HepG2 (cell line): ENCODE data around the gene SLC29A3. TPM values are rescaled to one million over a fixed set of nuclear protein-coding genes. Genes with fewer than 3 reads are reported as not detected.

Source experiments
- ATF1 ChIP-seq: IDR thresholded peaks from 2 replicates; pipeline ENCODE4 v1.6.1; 2016; ENCODE audit warnings: mild to moderate bottlenecking, control low read depth
- MTF2 ChIP-seq: sonication (generic); formaldehyde crosslinking; IDR thresholded peaks from 2 replicates; pipeline ENCODE4 v1.5.0; 2020; ENCODE audit warnings: missing genetic modification reagents, borderline replicate concordance
- RXRB ChIP-seq: IDR thresholded peaks from 2 replicates; pipeline ENCODE4 v1.6.1; 2016; ENCODE audit warnings: borderline replicate concordance, missing genetic modification reagents, missing compliant biosample characterization
- SIN3B ChIP-seq: fragments of 150-350 bp; IDR thresholded peaks from 2 replicates; pipeline ENCODE4 v1.6.1; 2014; ENCODE audit warnings: low read length
- STAG1 ChIP-seq: sonication (generic); formaldehyde crosslinking; IDR thresholded peaks from 2 replicates; pipeline ENCODE4 v1.4.0; 2020; ENCODE audit warnings: missing genetic modification reagents
- TCF7 ChIP-seq: sonication (generic); IDR thresholded peaks from 2 replicates; pipeline ENCODE4 v1.6.1; 2016; ENCODE audit warnings: antibody characterized with exemption, low read depth
- THYN1 ChIP-seq: sonication (generic); formaldehyde crosslinking; IDR thresholded peaks from 2 replicates; pipeline ENCODE4 v1.8.1; 2023; ENCODE audit warnings: low read depth, mild to moderate bottlenecking, moderate library complexity, missing genetic modification reagents, borderline replicate concordance
- TOPORS ChIP-seq: sonication (generic); formaldehyde crosslinking; IDR thresholded peaks from 2 replicates; pipeline ENCODE4 v1.8.0; 2023; ENCODE audit warnings: mild to moderate bottlenecking, missing genetic modification reagents
- ZNF569 ChIP-seq: sonication (generic); formaldehyde crosslinking; IDR thresholded peaks from 2 replicates; pipeline ENCODE4 v1.5.0; 2020; ENCODE audit warnings: mild to moderate bottlenecking, missing genetic modification reagents, moderate library complexity, borderline replicate concordance
- polyA plus RNA-seq, 8 experiments: library from polyadenylated mRNA; depleted of rRNA in 3 of 8; stranded (reverse) in 7 of 8; unstranded in 1 of 8; fragments of >200 nt; fragmentation: Illumina TruSeq in 4 of 8; extraction: Trizol in 4 of 8; gene quantifications; 2 replicates each; pipeline versions ENCODE4 v1.2.1 to v1.2.3, GENCODE V29; 2011 to 2016; ENCODE audit warnings: low read depth in 4 of 8, missing spikeins in 1 of 8, mixed read lengths in 1 of 8; ENCODE audit not compliant: insufficient read depth in 1 of 8
- total RNA-seq, 5 experiments: library from RNA; depleted of rRNA; stranded (reverse); fragments of >200 nt; fragmentation: Illumina TruSeq; extraction: Trizol; gene quantifications; 2 replicates each; pipeline ENCODE4 v1.2.3, GENCODE V29; 2016; ENCODE audit warnings: low read depth in 1 of 5
- TF ChIP-seq, protein P1 (sequence below): sonication (generic); formaldehyde crosslinking; IDR thresholded peaks from 2 replicates; pipeline ENCODE4 v1.4.0; 2020; ENCODE audit warnings: mild to moderate bottlenecking, missing genetic modification reagents, borderline replicate concordance
- TF ChIP-seq, protein P2 (sequence below): sonication (generic); formaldehyde crosslinking; IDR thresholded peaks from 2 replicates; pipeline ENCODE4 v1.8.1; 2023; ENCODE audit warnings: mild to moderate bottlenecking, missing genetic modification reagents
- TF ChIP-seq, protein P3 (sequence below): IDR thresholded peaks from 2 replicates; pipeline ENCODE4 v1.6.1; 2016; ENCODE audit warnings: low read depth
- TF ChIP-seq, protein P4 (sequence below): IDR thresholded peaks from 2 replicates; pipeline ENCODE4 v1.4.0; 2020; ENCODE audit warnings: mild to moderate bottlenecking, missing genetic modification reagents
- TF ChIP-seq, protein P5 (sequence below): sonication (generic); formaldehyde crosslinking; IDR thresholded peaks from 2 replicates; pipeline ENCODE4 v1.9.0; 2021; ENCODE audit warnings: missing genetic modification reagents, borderline replicate concordance

SLC29A3 gene
- total and polyA plus RNA-seq, 2 of the 13 experiments (the other 11 are each of a cell fraction or from before 2014, with no cell fraction given), result 8.6 to 11.8 TPM

DNA sequence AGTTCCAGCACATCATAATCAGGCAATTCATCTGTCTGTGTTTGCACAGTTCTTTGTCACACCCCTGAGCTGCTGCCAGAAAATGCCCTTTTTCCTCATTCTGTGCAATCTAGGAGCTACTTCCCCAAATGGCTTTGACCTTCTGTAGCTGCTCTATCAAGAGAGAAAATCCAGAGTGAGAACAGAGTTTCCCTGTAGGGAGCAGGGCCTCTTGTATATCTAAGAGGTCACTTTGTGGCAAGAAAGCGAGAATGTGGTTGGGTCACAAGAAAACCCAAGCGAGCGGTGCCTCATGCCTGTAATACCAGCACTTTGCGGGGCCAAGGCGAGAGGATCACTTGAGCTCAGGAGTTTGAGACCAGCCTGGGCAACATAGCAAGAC lies 24.3 kb downstream of the SLC29A3 start (continued):
- TF ChIP-seq, protein P1, sequence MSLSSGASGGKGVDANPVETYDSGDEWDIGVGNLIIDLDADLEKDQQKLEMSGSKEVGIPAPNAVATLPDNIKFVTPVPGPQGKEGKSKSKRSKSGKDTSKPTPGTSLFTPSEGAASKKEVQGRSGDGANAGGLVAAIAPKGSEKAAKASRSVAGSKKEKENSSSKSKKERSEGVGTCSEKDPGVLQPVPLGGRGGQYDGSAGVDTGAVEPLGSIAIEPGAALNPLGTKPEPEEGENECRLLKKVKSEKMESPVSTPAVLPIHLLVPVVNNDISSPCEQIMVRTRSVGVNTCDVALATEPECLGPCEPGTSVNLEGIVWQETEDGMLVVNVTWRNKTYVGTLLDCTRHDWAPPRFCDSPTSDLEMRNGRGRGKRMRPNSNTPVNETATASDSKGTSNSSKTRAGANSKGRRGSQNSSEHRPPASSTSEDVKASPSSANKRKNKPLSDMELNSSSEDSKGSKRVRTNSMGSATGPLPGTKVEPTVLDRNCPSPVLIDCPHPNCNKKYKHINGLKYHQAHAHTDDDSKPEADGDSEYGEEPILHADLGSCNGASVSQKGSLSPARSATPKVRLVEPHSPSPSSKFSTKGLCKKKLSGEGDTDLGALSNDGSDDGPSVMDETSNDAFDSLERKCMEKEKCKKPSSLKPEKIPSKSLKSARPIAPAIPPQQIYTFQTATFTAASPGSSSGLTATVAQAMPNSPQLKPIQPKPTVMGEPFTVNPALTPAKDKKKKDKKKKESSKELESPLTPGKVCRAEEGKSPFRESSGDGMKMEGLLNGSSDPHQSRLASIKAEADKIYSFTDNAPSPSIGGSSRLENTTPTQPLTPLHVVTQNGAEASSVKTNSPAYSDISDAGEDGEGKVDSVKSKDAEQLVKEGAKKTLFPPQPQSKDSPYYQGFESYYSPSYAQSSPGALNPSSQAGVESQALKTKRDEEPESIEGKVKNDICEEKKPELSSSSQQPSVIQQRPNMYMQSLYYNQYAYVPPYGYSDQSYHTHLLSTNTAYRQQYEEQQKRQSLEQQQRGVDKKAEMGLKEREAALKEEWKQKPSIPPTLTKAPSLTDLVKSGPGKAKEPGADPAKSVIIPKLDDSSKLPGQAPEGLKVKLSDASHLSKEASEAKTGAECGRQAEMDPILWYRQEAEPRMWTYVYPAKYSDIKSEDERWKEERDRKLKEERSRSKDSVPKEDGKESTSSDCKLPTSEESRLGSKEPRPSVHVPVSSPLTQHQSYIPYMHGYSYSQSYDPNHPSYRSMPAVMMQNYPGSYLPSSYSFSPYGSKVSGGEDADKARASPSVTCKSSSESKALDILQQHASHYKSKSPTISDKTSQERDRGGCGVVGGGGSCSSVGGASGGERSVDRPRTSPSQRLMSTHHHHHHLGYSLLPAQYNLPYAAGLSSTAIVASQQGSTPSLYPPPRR (CRISPR knock-in tag), result peak; percentile 87
- TF ChIP-seq, protein P2, sequence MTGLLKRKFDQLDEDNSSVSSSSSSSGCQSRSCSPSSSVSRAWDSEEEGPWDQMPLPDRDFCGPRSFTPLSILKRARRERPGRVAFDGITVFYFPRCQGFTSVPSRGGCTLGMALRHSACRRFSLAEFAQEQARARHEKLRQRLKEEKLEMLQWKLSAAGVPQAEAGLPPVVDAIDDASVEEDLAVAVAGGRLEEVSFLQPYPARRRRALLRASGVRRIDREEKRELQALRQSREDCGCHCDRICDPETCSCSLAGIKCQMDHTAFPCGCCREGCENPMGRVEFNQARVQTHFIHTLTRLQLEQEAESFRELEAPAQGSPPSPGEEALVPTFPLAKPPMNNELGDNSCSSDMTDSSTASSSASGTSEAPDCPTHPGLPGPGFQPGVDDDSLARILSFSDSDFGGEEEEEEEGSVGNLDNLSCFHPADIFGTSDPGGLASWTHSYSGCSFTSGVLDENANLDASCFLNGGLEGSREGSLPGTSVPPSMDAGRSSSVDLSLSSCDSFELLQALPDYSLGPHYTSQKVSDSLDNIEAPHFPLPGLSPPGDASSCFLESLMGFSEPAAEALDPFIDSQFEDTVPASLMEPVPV (CRISPR knock-in tag), result no peak
- TF ChIP-seq ZNF569 (CRISPR knock-in tag), result no peak
- no peak for TF ChIP-seq TCF7
- TF ChIP-seq TOPORS (CRISPR knock-in tag), result no peak
- no peak for TF ChIP-seq MTF2 (CRISPR knock-in tag)
- TF ChIP-seq THYN1 (CRISPR knock-in tag), result no peak
- TF ChIP-seq SIN3B, result no peak
- TF ChIP-seq, protein P3, sequence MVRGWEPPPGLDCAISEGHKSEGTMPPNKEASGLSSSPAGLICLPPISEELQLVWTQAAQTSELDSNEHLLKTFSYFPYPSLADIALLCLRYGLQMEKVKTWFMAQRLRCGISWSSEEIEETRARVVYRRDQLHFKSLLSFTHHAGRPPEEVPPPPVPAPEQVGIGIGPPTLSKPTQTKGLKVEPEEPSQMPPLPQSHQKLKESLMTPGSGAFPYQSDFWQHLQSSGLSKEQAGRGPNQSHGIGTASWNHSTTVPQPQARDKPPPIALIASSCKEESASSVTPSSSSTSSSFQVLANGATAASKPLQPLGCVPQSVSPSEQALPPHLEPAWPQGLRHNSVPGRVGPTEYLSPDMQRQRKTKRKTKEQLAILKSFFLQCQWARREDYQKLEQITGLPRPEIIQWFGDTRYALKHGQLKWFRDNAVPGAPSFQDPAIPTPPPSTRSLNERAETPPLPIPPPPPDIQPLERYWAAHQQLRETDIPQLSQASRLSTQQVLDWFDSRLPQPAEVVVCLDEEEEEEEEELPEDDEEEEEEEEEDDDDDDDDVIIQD (CRISPR knock-in tag), result no peak
- peak; percentile 42; the same call in 1 of the 2 replicates for TF ChIP-seq RXRB (CRISPR knock-in tag)
- TF ChIP-seq, protein P4, sequence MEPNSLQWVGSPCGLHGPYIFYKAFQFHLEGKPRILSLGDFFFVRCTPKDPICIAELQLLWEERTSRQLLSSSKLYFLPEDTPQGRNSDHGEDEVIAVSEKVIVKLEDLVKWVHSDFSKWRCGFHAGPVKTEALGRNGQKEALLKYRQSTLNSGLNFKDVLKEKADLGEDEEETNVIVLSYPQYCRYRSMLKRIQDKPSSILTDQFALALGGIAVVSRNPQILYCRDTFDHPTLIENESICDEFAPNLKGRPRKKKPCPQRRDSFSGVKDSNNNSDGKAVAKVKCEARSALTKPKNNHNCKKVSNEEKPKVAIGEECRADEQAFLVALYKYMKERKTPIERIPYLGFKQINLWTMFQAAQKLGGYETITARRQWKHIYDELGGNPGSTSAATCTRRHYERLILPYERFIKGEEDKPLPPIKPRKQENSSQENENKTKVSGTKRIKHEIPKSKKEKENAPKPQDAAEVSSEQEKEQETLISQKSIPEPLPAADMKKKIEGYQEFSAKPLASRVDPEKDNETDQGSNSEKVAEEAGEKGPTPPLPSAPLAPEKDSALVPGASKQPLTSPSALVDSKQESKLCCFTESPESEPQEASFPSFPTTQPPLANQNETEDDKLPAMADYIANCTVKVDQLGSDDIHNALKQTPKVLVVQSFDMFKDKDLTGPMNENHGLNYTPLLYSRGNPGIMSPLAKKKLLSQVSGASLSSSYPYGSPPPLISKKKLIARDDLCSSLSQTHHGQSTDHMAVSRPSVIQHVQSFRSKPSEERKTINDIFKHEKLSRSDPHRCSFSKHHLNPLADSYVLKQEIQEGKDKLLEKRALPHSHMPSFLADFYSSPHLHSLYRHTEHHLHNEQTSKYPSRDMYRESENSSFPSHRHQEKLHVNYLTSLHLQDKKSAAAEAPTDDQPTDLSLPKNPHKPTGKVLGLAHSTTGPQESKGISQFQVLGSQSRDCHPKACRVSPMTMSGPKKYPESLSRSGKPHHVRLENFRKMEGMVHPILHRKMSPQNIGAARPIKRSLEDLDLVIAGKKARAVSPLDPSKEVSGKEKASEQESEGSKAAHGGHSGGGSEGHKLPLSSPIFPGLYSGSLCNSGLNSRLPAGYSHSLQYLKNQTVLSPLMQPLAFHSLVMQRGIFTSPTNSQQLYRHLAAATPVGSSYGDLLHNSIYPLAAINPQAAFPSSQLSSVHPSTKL, result peak; percentile 60
- no peak for TF ChIP-seq ATF1 (CRISPR knock-in tag)
- no peak for TF ChIP-seq STAG1
- TF ChIP-seq, protein P5, sequence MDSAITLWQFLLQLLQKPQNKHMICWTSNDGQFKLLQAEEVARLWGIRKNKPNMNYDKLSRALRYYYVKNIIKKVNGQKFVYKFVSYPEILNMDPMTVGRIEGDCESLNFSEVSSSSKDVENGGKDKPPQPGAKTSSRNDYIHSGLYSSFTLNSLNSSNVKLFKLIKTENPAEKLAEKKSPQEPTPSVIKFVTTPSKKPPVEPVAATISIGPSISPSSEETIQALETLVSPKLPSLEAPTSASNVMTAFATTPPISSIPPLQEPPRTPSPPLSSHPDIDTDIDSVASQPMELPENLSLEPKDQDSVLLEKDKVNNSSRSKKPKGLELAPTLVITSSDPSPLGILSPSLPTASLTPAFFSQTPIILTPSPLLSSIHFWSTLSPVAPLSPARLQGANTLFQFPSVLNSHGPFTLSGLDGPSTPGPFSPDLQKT (CRISPR knock-in tag), result no peak
